ENCODE measurements around the gene HOXD3.

HOXD3 gene

DNA sequence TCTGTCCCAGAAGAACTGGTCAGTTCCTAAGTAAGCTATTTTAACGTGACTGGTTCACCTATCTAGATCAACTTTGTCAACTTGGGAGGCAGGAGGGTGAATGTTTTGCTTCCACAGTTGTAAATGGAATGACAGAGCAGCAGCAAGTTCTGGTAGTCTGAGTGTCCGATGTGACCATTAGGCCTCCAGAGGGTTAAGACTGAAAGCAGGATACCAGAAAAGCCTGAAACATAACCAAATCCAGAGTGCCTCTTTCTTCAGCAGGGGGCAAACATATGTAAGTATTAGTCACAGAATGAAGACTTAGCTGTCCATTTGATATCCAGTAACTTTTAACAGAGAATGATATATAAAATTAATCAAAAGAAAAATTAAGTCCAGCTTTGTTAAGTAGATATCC, 9.2 kb downstream of the HOXD3 start:
- H3K36me3 ChIP-seq (ENCODE audit: insufficient read depth) = no peaks in the 10 kb centered on the region
- H3K79me2 ChIP-seq (ENCODE audit: insufficient read depth, low read depth) = no peaks in the 10 kb centered on the region
- TF ChIP-seq CTCF (conservative IDR thresholded peaks at IDR 0.05; ENCODE audit: low read depth, low read length) = no peak
- no peak overlapping the region for H3K4me3 ChIP-seq (IDR thresholded peaks at IDR 0.05; ENCODE audit: insufficient read depth, low read depth, low read length)
- H2AFZ ChIP-seq (ENCODE audit: low read depth) = no peak overlapping the region
- no peak overlapping the region for H3K9ac ChIP-seq
- no peak overlapping the region for H3K27ac ChIP-seq
- H3K4me2 ChIP-seq = no peak overlapping the region
- no peaks in the 10 kb centered on the region for H3K4me1 ChIP-seq (ENCODE audit: low read depth, poor library complexity, severe bottlenecking)
- no peaks in the 10 kb centered on the region for H3K27me3 ChIP-seq (ENCODE audit: insufficient read depth, low read depth)
- no peaks in the 10 kb centered on the region for H4K20me1 ChIP-seq (ENCODE audit: insufficient read depth)

DNA sequence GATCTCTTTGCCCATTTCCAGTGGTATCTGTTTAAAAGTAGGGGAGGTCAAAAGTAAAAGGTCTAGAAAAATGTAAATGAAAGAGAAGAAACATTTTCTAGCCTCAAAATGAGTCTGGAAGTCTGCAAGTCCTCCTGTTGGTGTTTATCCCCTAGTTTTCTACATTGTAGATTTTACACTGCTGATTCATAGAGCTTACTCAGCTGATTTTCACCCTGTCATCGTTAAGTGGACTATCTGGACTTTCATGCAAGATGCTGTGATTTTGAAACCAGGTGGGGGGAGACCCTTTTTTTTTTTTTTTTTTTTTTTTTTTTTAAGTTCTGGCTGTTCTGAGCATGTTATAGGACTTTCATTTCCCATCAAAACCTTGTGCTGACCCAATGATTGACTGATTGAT, 10.3 kb downstream of the HOXD3 start:
- H4K20me1 ChIP-seq (ENCODE audit: insufficient read depth) = no peaks in the 10 kb centered on the region
- no peaks in the 10 kb centered on the region for H3K4me1 ChIP-seq (ENCODE audit: low read depth, poor library complexity, severe bottlenecking)
- H3K4me3 ChIP-seq (IDR thresholded peaks at IDR 0.05; ENCODE audit: insufficient read depth, low read depth, low read length) = no peak overlapping the region
- H3K27me3 ChIP-seq (ENCODE audit: insufficient read depth, low read depth) = no peaks in the 10 kb centered on the region
- no peak overlapping the region for H3K27ac ChIP-seq
- H2AFZ ChIP-seq (ENCODE audit: low read depth) = no peak overlapping the region
- no peak for TF ChIP-seq CTCF (conservative IDR thresholded peaks at IDR 0.05; ENCODE audit: low read depth, low read length)
- no peak overlapping the region for H3K9ac ChIP-seq
- no peaks in the 10 kb centered on the region for H3K36me3 ChIP-seq (ENCODE audit: insufficient read depth)
- H3K79me2 ChIP-seq (ENCODE audit: insufficient read depth, low read depth) = no peaks in the 10 kb centered on the region
- H3K4me2 ChIP-seq = no peak overlapping the region

DNA sequence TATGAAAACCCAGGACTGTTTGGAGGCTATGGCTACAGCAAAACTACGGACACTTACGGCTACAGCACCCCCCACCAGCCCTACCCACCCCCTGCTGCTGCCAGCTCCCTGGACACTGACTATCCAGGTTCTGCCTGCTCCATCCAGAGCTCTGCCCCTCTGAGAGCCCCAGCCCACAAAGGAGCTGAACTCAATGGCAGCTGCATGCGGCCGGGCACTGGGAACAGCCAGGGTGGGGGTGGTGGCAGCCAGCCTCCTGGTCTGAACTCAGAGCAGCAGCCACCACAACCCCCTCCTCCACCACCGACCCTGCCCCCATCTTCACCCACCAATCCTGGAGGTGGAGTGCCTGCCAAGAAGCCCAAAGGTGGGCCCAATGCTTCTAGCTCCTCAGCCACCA, 12.1 kb downstream of the HOXD3 start:
- Histone ChIP-seq H3K9ac (no peak overlapping the region), H2AFZ (ENCODE audit: low read depth) (no peak overlapping the region), H3K79me2 (ENCODE audit: insufficient read depth, low read depth) (no peaks in the 10 kb centered on the region), H3K27ac (no peak overlapping the region), H3K4me1 (ENCODE audit: low read depth, poor library complexity, severe bottlenecking) (no peaks in the 10 kb centered on the region), H4K20me1 (ENCODE audit: insufficient read depth) (no peaks in the 10 kb centered on the region), H3K27me3 (ENCODE audit: insufficient read depth, low read depth) (no peaks in the 10 kb centered on the region), H3K4me2 (no peak overlapping the region), H3K36me3 (ENCODE audit: insufficient read depth) (no peaks in the 10 kb centered on the region), H3K4me3 (IDR thresholded peaks at IDR 0.05; ENCODE audit: insufficient read depth, low read depth, low read length) (no peak overlapping the region)
- TF ChIP-seq CTCF (conservative IDR thresholded peaks at IDR 0.05; ENCODE audit: low read depth, low read length) = no peak

GRCh38 chr2:176169711-176170110, 12.6 kb downstream of the HOXD3 start:
- H3K9ac ChIP-seq = no peak overlapping the region
- H3K4me2 ChIP-seq = no peak overlapping the region
- no peaks in the 10 kb centered on the region for H3K36me3 ChIP-seq (ENCODE audit: insufficient read depth)
- no peak overlapping the region for H3K4me3 ChIP-seq (IDR thresholded peaks at IDR 0.05; ENCODE audit: insufficient read depth, low read depth, low read length)
- H2AFZ ChIP-seq (ENCODE audit: low read depth) = no peak overlapping the region
- no peak overlapping the region for H3K27ac ChIP-seq
- H3K27me3 ChIP-seq (ENCODE audit: insufficient read depth, low read depth) = no peaks in the 10 kb centered on the region
- no peaks in the 10 kb centered on the region for H3K4me1 ChIP-seq (ENCODE audit: low read depth, poor library complexity, severe bottlenecking)
- H3K79me2 ChIP-seq (ENCODE audit: insufficient read depth, low read depth) = no peaks in the 10 kb centered on the region
- no peak for TF ChIP-seq CTCF (conservative IDR thresholded peaks at IDR 0.05; ENCODE audit: low read depth, low read length)
- no peaks in the 10 kb centered on the region for H4K20me1 ChIP-seq (ENCODE audit: insufficient read depth)

Data from KMS-11 (cell line).